ENCODE results near the gene CCDC92.

The CCDC92 gene

DNA sequence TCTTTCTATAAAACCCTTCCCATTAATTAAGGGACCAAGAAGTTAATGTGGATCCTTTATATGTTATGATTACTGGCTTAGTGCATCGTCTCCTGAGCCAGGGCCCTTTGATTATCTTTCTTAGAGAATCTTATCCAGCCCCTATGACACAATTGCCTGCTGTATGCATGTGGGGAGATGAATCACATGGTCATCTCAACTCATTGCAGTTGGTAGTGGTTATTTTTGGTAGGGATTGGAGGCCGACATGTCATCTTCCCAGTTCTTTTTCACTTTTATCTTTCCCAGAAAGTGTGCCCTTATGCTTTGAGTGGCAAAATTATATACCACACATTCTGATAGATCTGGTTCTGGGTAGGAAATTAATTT lies 26.3 kb upstream of the CCDC92 start:
- peaks cover 24% of the 10 kb centered on the region for H3K79me2 ChIP-seq (ENCODE audit: control insufficient read depth, low read length)
- peaks cover 3% of the 10 kb centered on the region; the same call in 1 of the 2 replicates for H4K20me1 ChIP-seq (ENCODE audit: control insufficient read depth, insufficient read depth, low read depth, low read length)
- H3K4me1 ChIP-seq (ENCODE audit: control insufficient read depth, low read length), result peaks cover 5% of the 10 kb centered on the region
- no peaks in the 10 kb centered on the region for H3K9me2 ChIP-seq (replicated peaks; ENCODE audit: control insufficient read depth, low read length)
- H3K4me2 ChIP-seq (ENCODE audit: low read length), result no peak overlapping the region
- H3K4me3 ChIP-seq (ENCODE audit: low read length), result no peak overlapping the region
- no peaks in the 10 kb centered on the region for H3K27me3 ChIP-seq (ENCODE audit: control insufficient read depth, low read length)
- H3K27ac ChIP-seq (ENCODE audit: low read depth, low read length), result no peak overlapping the region
- TF ChIP-seq CTCF (IDR thresholded peaks at IDR 0.05; ENCODE audit: low read depth, low read length, poor library complexity, severe bottlenecking), result no peak
- no peak for TF ChIP-seq EZH2phosphoT487 (IDR thresholded peaks at IDR 0.05; ENCODE audit: borderline replicate concordance, low read length)
- H3F3A ChIP-seq (ENCODE audit: control insufficient read depth, insufficient read depth), result no peaks in the 10 kb centered on the region
- H3K9me3 ChIP-seq (ENCODE audit: control insufficient read depth, insufficient read depth, low read length), result no peaks in the 10 kb centered on the region
- peaks cover 59% of the 10 kb centered on the region for H3K36me3 ChIP-seq (ENCODE audit: control insufficient read depth, low read length)

DNA sequence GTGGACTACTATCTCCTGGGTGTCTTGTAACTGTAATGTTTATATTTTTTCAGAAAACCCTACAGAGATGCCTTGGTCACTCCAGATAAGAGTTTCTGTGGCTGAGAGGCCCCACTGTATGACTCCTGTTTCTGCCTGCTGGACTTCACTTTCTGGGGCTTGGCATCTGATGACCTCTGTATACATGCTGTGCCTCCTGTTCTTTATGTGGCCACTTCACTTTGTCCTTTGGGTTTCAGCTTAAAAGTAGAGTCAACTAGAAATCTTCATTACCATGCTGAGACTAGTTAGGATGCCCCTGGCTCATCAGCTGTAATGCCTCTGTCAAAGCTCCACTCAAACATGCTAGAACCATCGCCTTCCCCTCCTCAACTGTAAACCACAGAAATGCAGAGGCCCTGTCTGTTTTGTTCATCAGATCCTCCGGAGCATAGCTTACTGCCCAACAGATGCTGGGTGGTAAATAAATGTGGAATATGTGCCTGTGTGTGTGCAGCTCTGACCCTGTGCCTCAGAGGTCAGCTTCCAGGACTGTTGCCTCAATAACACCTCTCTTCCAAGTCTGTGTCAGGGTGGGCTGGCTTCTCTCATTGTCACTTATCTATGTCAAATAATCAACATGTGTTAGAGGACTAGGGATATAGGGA lies 25.8 kb upstream of the CCDC92 start:
- Histone ChIP-seq H3K4me1 (ENCODE audit: control insufficient read depth, low read length) (peaks cover 5% of the 10 kb centered on the region), H3K9me3 (ENCODE audit: control insufficient read depth, insufficient read depth, low read length) (no peaks in the 10 kb centered on the region), H3K27me3 (ENCODE audit: control insufficient read depth, low read length) (no peaks in the 10 kb centered on the region), H3K36me3 (ENCODE audit: control insufficient read depth, low read length) (peaks cover 62% of the 10 kb centered on the region), H4K20me1 (ENCODE audit: control insufficient read depth, insufficient read depth, low read depth, low read length) (peaks cover 3% of the 10 kb centered on the region; the same call in 1 of the 2 replicates), H3K9me2 (replicated peaks; ENCODE audit: control insufficient read depth, low read length) (no peaks in the 10 kb centered on the region), H3K4me2 (ENCODE audit: low read length) (no peak overlapping the region), H3K4me3 (ENCODE audit: low read length) (no peak overlapping the region), H3K27ac (ENCODE audit: low read depth, low read length) (no peak overlapping the region), H3F3A (ENCODE audit: control insufficient read depth, insufficient read depth) (no peaks in the 10 kb centered on the region), H3K79me2 (ENCODE audit: control insufficient read depth, low read length) (peaks cover 28% of the 10 kb centered on the region)
- TF ChIP-seq CTCF (IDR thresholded peaks at IDR 0.05; ENCODE audit: low read depth, low read length, poor library complexity, severe bottlenecking) (no peak), EZH2phosphoT487 (IDR thresholded peaks at IDR 0.05; ENCODE audit: borderline replicate concordance, low read length) (no peak)

- H3K36me3 ChIP-seq (ENCODE audit: control insufficient read depth, low read length), result peaks cover 67% of the 10 kb centered on the region
- H3K9me2 ChIP-seq (replicated peaks; ENCODE audit: control insufficient read depth, low read length), result no peaks in the 10 kb centered on the region
- H3K4me3 ChIP-seq (ENCODE audit: low read length), result no peak overlapping the region
- no peak overlapping the region for H3K27ac ChIP-seq (ENCODE audit: low read depth, low read length)
- no peak for TF ChIP-seq CTCF (IDR thresholded peaks at IDR 0.05; ENCODE audit: low read depth, low read length, poor library complexity, severe bottlenecking)
- no peak for TF ChIP-seq EZH2phosphoT487 (IDR thresholded peaks at IDR 0.05; ENCODE audit: borderline replicate concordance, low read length)
- peaks cover 5% of the 10 kb centered on the region for H3K4me1 ChIP-seq (ENCODE audit: control insufficient read depth, low read length)
- H3F3A ChIP-seq (ENCODE audit: control insufficient read depth, insufficient read depth), result no peaks in the 10 kb centered on the region
- H3K9me3 ChIP-seq (ENCODE audit: control insufficient read depth, insufficient read depth, low read length), result no peaks in the 10 kb centered on the region
- no peaks in the 10 kb centered on the region for H3K27me3 ChIP-seq (ENCODE audit: control insufficient read depth, low read length)
- H3K79me2 ChIP-seq (ENCODE audit: control insufficient read depth, low read length), result peaks cover 28% of the 10 kb centered on the region
- H3K4me2 ChIP-seq (ENCODE audit: low read length), result no peak overlapping the region
- peaks cover 3% of the 10 kb centered on the region; the same call in 1 of the 2 replicates for H4K20me1 ChIP-seq (ENCODE audit: control insufficient read depth, insufficient read depth, low read depth, low read length)
These were observed 25.3 kb upstream of the CCDC92 start for GRCh38 chr12:123997908-123998307.
